Measurements from ENCODE around the gene LCN2. TPM values are rescaled to one million over a fixed set of nuclear protein-coding genes. Genes with fewer than 3 reads are reported as not detected.

The LCN2 gene
- total RNA-seq, 4 donors from 2014 or later, result 36.2 to 931 (median 809) TPM

GRCh38 chr9:128151309-128152132 lies 2.3 kb downstream of the LCN2 start:
- no peak for TF ChIP-seq CTCF (IDR thresholded peaks at IDR 0.05)
- no peak for TF ChIP-seq POLR2A (IDR thresholded peaks at IDR 0.05)
- Histone ChIP-seq H3K27ac (peak overlapping the region in 3 of 4 donors; percentile 69 to 79 (median 70)), H3K4me3 (no peak overlapping the region), H3K36me3 (no peaks in the 10 kb centered on the region), H3K27me3 (no peaks in the 10 kb centered on the region), H3K4me1 (peaks cover 16 to 46% (median 27%) of the 10 kb centered on the region in 3 donors), H3K9me3 (no peaks in the 10 kb centered on the region)
- 72 to 87% methylated on average over 3 to 10 of the region's 18 CpGs for WGBS, 2 donors
- DNase-seq, result no peak
- intact Hi-C loops (cut with DNase I), result no loop called here

- no peak for DNase-seq
- 81 to 91% methylated on average over 5 to 7 of the region's 13 CpGs for WGBS, 2 donors
- H3K4me1 ChIP-seq, result peaks cover 16 to 38% (median 26%) of the 10 kb centered on the region in 3 donors
- peak overlapping the region in 1 of 4 donors; percentile 14 for H3K27ac ChIP-seq
- no peaks in the 10 kb centered on the region for H3K27me3 ChIP-seq
- no peaks in the 10 kb centered on the region for H3K9me3 ChIP-seq
- H3K36me3 ChIP-seq, result no peaks in the 10 kb centered on the region
- intact Hi-C loops (cut with DNase I), result no loop called here
- no peak for TF ChIP-seq CTCF (IDR thresholded peaks at IDR 0.05)
- no peak overlapping the region for H3K4me3 ChIP-seq
Observed at GRCh38 chr9:128152133-128153059, 3.1 kb downstream of the LCN2 start.

- 83 to 91% methylated on average over 4 to 5 of the region's 26 CpGs for WGBS, 2 donors
- Histone ChIP-seq H3K4me1 (peaks cover 16 to 29% (median 21%) of the 10 kb centered on the region in 3 donors), H3K4me3 (no peak overlapping the region), H3K9me3 (no peaks in the 10 kb centered on the region), H3K27me3 (no peaks in the 10 kb centered on the region), H3K36me3 (no peaks in the 10 kb centered on the region), H3K27ac (no peak overlapping the region)
- no peak for TF ChIP-seq POLR2A (IDR thresholded peaks at IDR 0.05)
- TF ChIP-seq CTCF (IDR thresholded peaks at IDR 0.05), result no peak
- intact Hi-C loops (cut with DNase I), result no loop called here
- DNase-seq, result no peak
Observed at GRCh38 chr9:128153060-128153946, 4.0 kb downstream of the LCN2 start.

GRCh38 chr9:128153947-128154695 lies 4.9 kb downstream of the LCN2 start:
- no peak for DNase-seq

More at GRCh38 chr9:128153947-128154695, 4.9 kb downstream of the LCN2 start:
- H3K27me3 ChIP-seq, result no peaks in the 10 kb centered on the region
- H3K4me3 ChIP-seq, result no peak overlapping the region
- H3K4me1 ChIP-seq, result peaks cover 10 to 22% (median 14%) of the 10 kb centered on the region in 3 donors
- no peaks in the 10 kb centered on the region for H3K9me3 ChIP-seq
- intact Hi-C loops (cut with DNase I), result no loop called here
- no peak for TF ChIP-seq CTCF (IDR thresholded peaks at IDR 0.05)
- TF ChIP-seq POLR2A (IDR thresholded peaks at IDR 0.05), result no peak
- WGBS, 2 donors, result 80 to 84% methylated on average over 1 to 6 of the region's 13 CpGs
- no peak overlapping the region for H3K27ac ChIP-seq
- no peaks in the 10 kb centered on the region for H3K36me3 ChIP-seq
